ENCODE measurements around the gene LGALS9.
"Not testable (repeated sequence)": the region's sequence is repeated elsewhere in the genome, so short reads cannot be mapped to it uniquely, and the experiment has no call there.

Gene LGALS9

GRCh38 chr17:27640790-27641189 lies 9.8 kb downstream of the LGALS9 start:
- DNase-seq (ENCODE audit: low spot score): no peak
- H3K27ac ChIP-seq: no peak overlapping the region
- POLR2A ChIA-PET (ENCODE audit: low non-redundant PET): no interaction called here
- TF ChIP-seq CTCF (conservative IDR thresholded peaks at IDR 0.05; ENCODE audit: low read depth): no peak
- CTCF ChIA-PET: no interaction called here

GRCh38 chr17:27644586-27644985 lies 13.6 kb downstream of the LGALS9 start:
- ChIA-PET POLR2A (ENCODE audit: low non-redundant PET) (no interaction called here), CTCF (no interaction called here)

GRCh38 chr17:27645621-27646020 lies 14.6 kb downstream of the LGALS9 start:
- DNase-seq (ENCODE audit: low spot score); POLR2A ChIA-PET (ENCODE audit: low non-redundant PET): not testable (repeated sequence)
- CTCF ChIA-PET: interaction anchor here (0.6 to 1.1 kb wide), 3 partner anchors 9 to 239 kb away, joined by 3 to 4 read pairs (median 3); no protein-coding TSS in a partner anchor

More at GRCh38 chr17:27644586-27644985, 13.6 kb downstream of the LGALS9 start:
- TF ChIP-seq CTCF (conservative IDR thresholded peaks at IDR 0.05; ENCODE audit: low read depth): no peak
- DNase-seq (ENCODE audit: low spot score): no peak
- H3K27ac ChIP-seq: no peak overlapping the region

GRCh38 chr17:27646232-27646631 lies 15.2 kb downstream of the LGALS9 start:
- TF ChIP-seq CTCF (conservative IDR thresholded peaks at IDR 0.05; ENCODE audit: low read depth): no peak
- CTCF ChIA-PET: interaction anchor here (0.6 to 1.1 kb wide), 4 partner anchors 8 to 238 kb away, joined by 3 to 4 read pairs (median 3); no protein-coding TSS in a partner anchor
- POLR2A ChIA-PET (ENCODE audit: low non-redundant PET): no interaction called here
- DNase-seq (ENCODE audit: low spot score): no peak
- no peak overlapping the region for H3K27ac ChIP-seq

More at GRCh38 chr17:27645621-27646020, 14.6 kb downstream of the LGALS9 start:
- H3K27ac ChIP-seq: not testable (repeated sequence)

- ChIA-PET POLR2A (ENCODE audit: low non-redundant PET) (no interaction called here), CTCF (interaction anchor here (1.0 kb wide), 1 partner anchor 110 kb away, joined by 3 read pairs; no protein-coding TSS in a partner anchor)
- no peak overlapping the region for H3K27ac ChIP-seq
- no peak for TF ChIP-seq CTCF (conservative IDR thresholded peaks at IDR 0.05; ENCODE audit: low read depth)
- DNase-seq (ENCODE audit: low spot score): no peak
Observed at GRCh38 chr17:27647765-27648164, 16.8 kb downstream of the LGALS9 start.

- CTCF ChIA-PET; POLR2A ChIA-PET (ENCODE audit: low non-redundant PET); H3K27ac ChIP-seq; DNase-seq (ENCODE audit: low spot score): not testable (repeated sequence)
Observed at GRCh38 chr17:27649111-27649571, 18.2 kb downstream of the LGALS9 start.

- H3K27ac ChIP-seq: no peak overlapping the region
- no peak for DNase-seq (ENCODE audit: low spot score)
- ChIA-PET CTCF (interaction anchor here (0.6 to 1.8 kb wide), 3 partner anchors 40 to 463 kb away, joined by 3 to 12 read pairs (median 6); no protein-coding TSS in a partner anchor), POLR2A (ENCODE audit: low non-redundant PET) (no interaction called here)
- TF ChIP-seq CTCF (conservative IDR thresholded peaks at IDR 0.05; ENCODE audit: low read depth): no peak
Observed at GRCh38 chr17:27649929-27650328, 18.9 kb downstream of the LGALS9 start.

All from RWPE1 (cell line).